Duodenal mucosa (tissue), 2 donors: Measurements from ENCODE around the gene SLC37A1.

Experiments
- H3K27ac ChIP-seq: one replicate; pipeline ENCODE4 v1.7.0; 2013; ENCODE audit warnings: low read depth, low read length
- H3K27me3 ChIP-seq, 2 donors: one replicate each; pipeline ENCODE4 v1.7.0; 2013; ENCODE audit warnings: low read length in 2 of 2, control low read depth in 1 of 2; ENCODE audit not compliant: insufficient read depth in 2 of 2, control insufficient read depth in 1 of 2
- H3K36me3 ChIP-seq, 2 donors: one replicate each; pipeline ENCODE4 v1.7.0; 2013; ENCODE audit warnings: low read length in 2 of 2, control low read depth in 1 of 2; ENCODE audit not compliant: insufficient read depth in 2 of 2, control insufficient read depth in 1 of 2
- H3K4me1 ChIP-seq, 2 donors: one replicate each; pipeline ENCODE4 v1.7.0; 2013; ENCODE audit warnings: low read length in 2 of 2, control low read depth in 1 of 2; ENCODE audit not compliant: insufficient read depth in 2 of 2, control insufficient read depth in 1 of 2
- H3K4me3 ChIP-seq, 2 donors: one replicate each; pipeline ENCODE4 v1.7.0; 2013; ENCODE audit warnings: low read length in 2 of 2, low read depth in 1 of 2
- H3K9ac ChIP-seq, 2 donors: one replicate each; pipeline ENCODE4 v1.7.0; 2013; ENCODE audit warnings: low read length in 2 of 2, low read depth in 1 of 2
- H3K9me3 ChIP-seq, 2 donors: one replicate each; pipeline ENCODE4 v1.7.0; 2013; ENCODE audit warnings: low read length in 2 of 2, control low read depth in 1 of 2; ENCODE audit not compliant: control insufficient read depth in 1 of 2

Gene SLC37A1

DNA sequence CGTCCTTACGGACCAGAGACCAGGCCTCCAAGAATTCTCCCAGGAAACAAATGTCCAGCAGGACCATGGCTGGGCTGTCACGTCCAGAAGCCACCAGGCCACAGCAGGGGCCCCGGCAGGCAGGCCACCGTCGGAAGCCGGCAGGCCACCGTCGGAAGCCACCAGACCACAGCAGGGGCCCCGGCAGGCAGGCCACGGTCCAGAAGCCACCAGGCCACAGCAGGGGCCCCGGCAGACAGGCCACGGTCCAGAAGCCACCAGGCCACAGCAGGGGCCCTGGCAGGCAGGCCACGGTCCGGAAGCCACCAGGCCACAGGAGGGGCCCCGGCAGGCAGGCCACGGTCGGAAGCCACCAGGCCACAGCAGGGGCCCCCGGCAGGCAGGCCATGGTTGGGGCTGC, 72.8 kb downstream of the SLC37A1 start:
- Histone ChIP-seq H3K27ac (no peak overlapping the region), H3K9me3 (no peaks in the 10 kb centered on the region), H3K27me3 (no peaks in the 10 kb centered on the region), H3K9ac (no peak overlapping the region), H3K4me1 (no peaks in the 10 kb centered on the region), H3K4me3 (no peak overlapping the region), H3K36me3 (peaks cover 0 to 3% of the 10 kb centered on the region in 2 donors)

DNA sequence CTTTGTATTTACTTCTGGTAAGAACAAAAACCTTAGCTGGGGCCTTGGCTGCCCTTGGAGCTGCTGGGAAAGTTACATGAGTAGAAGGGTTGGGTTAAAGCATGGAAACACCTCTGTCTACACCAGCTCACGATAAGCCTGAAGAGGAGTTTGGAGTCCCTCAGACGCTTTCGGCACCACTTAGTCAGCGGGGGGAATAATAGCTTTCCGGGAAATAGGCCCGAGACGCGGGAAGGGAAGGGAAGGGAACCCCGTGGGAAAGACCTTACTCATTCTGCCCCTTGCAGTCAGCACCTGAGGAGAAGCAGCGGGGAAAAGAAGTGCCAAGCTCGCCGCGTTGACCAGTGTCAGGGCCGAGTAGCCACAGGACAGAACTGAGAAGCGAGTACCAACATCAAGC, 73.4 kb downstream of the SLC37A1 start:
- no peaks in the 10 kb centered on the region for H3K27me3 ChIP-seq
- no peak overlapping the region for H3K9ac ChIP-seq
- H3K27ac ChIP-seq, result no peak overlapping the region
- no peaks in the 10 kb centered on the region for H3K36me3 ChIP-seq
- H3K4me1 ChIP-seq, result no peaks in the 10 kb centered on the region
- H3K4me3 ChIP-seq, result no peak overlapping the region
- no peaks in the 10 kb centered on the region for H3K9me3 ChIP-seq

DNA sequence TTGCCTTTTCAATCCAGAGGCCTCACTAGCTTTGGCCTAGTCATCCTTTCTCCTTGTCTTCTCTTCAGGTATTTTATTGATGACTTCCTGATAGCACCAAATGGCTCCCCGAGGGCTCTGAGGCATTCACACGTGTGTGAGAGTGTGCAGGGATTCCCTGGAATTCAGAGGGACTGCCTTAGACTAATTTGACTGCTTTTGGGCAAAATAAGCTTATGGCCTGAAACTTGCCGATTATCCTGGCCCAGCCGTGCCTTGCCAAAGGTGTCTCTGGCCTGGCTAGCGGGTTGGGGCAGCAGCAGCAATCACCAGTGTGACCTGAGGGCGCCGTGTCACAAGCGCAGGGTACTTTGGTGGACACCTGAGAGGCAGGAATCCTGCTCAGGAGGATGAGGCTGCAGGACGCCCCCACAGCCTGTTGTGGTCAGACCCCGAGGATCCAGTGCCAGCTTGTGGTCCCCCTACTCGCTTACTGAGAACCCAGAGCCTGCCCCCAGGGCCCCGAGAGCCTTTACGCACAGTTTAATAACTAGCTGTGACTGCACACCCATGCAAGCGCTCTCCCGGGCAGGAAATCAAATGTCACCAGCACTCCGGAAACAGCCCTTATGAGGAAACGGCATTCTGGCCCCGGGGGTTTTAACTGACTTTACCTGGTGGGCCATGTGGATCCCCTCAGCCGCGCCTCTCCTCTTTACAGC, 76.9 kb downstream of the SLC37A1 start:
- Histone ChIP-seq H3K27me3 (peaks cover 3 to 5% of the 10 kb centered on the region in 2 donors), H3K36me3 (no peaks in the 10 kb centered on the region), H3K4me1 (peaks cover 4 to 5% of the 10 kb centered on the region in 2 donors), H3K9me3 (no peaks in the 10 kb centered on the region), H3K4me3 (no peak overlapping the region), H3K9ac (no peak overlapping the region), H3K27ac (no peak overlapping the region)

DNA sequence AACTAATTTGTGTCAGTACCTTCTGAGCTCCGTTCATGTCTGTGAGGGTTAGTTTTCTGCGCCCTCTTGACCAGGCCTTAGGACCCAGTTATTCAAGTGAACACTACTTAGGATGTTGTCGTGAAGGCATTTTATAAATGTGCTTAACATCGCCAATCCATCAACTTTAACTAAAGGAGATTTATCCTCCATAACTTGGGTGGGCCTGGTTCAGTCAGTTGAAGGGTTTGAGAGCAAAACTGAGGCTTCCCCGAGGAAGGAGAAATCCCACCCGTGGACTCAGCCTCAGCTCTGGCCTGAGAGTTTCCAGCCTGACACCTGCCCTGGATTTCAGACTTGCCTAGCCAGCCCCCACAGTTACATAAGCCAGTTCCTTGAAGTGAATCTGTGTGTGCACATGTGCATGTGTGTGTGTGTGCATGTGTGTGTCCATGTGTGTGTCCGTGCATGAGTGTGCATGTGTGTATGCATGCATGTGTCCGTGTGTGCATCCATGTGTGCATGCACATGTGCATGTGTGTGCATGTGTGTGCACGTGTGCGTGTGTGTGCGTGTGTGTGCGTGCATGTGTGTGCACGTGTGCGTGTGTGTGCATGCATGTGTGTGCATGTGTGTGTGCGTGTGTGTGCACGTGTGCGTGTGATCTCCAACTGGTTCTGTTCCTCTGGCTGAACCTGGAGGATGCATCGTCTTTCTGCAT, 77.7 kb downstream of the SLC37A1 start:
- H3K27me3 ChIP-seq, result peaks cover 5 to 6% of the 10 kb centered on the region in 2 donors
- H3K27ac ChIP-seq, result no peak overlapping the region
- H3K4me3 ChIP-seq, result no peak overlapping the region
- H3K36me3 ChIP-seq, result no peaks in the 10 kb centered on the region
- peaks cover 4 to 5% of the 10 kb centered on the region in 2 donors for H3K4me1 ChIP-seq
- no peaks in the 10 kb centered on the region for H3K9me3 ChIP-seq
- H3K9ac ChIP-seq, result no peak overlapping the region

DNA sequence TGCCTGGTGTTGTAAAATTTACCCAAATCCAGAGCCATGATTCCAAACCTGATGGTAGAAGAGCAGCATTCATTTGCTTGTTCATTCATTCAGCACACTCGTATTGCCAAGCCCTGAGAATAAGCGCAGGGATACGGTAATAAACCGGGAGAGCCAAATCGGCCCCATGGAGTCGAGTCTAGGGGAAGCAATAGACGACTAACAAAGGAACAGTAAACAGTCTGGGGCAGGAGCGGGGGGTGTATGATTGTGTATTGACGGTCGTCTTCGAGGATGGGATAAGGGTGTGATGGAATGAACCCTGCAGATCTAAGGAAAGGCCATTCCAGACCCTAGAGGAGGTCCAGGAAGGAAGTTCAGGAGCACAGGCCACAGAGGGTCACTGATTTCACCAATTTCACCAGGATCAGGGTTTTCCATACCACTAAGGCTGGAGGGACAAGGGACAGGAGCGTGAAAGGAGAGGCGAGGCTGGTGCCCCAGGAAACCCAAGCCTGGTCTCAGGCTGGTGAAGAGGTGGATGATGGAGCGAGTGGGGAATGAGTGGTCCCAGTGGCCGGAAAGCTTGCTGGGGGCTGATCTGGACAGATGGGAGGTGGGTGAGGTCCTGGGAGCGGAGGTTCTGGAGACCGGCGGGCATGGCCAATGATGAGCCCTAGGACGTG, 78.6 kb downstream of the SLC37A1 start:
- Histone ChIP-seq H3K36me3 (no peaks in the 10 kb centered on the region), H3K4me3 (no peak overlapping the region), H3K27ac (no peak overlapping the region), H3K27me3 (peaks cover 5 to 6% of the 10 kb centered on the region in 2 donors), H3K4me1 (peaks cover 4 to 5% of the 10 kb centered on the region in 2 donors), H3K9ac (no peak overlapping the region), H3K9me3 (no peaks in the 10 kb centered on the region)

DNA sequence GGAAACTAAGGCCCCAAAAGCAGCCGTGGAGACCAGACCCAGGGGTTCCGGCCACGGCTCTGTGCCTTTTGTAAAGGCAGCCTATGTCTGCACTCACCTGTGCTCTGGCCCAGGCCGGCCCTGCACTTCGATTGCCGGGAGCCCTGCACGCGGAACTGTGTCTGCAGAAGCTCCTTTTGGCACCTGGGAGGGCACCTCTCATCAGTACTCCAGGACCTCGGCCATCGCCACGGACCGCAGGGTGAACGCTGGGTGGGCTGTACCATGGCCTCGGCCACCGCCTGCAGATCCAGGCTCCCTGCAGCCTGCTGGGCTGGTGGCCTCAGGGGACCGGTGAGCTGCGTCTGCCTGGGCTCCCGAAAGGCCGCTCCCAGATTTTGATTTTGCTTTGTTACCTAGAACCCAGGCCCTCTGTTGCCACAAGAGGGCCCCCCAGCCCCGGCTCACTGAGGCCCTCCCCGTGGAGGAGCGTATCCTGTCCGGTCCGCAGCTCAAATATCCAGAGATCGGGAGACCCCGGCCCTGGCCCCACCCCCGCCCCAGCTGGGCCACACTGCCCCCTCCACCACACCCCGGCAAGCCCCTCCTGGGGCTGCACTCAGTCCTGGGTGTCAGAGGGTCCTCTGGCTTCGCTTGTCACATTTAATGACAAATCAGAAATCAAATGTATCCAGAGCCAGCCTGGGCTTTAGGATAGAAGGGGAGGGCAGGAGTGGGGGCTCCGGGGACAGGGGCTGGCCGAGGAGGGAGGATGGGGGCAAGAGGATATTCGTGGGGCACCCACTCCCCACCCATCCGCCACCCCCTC, 79.6 kb downstream of the SLC37A1 start:
- peak overlapping the region in 1 of 2 donors; percentile 36 for H3K4me3 ChIP-seq

DNA sequence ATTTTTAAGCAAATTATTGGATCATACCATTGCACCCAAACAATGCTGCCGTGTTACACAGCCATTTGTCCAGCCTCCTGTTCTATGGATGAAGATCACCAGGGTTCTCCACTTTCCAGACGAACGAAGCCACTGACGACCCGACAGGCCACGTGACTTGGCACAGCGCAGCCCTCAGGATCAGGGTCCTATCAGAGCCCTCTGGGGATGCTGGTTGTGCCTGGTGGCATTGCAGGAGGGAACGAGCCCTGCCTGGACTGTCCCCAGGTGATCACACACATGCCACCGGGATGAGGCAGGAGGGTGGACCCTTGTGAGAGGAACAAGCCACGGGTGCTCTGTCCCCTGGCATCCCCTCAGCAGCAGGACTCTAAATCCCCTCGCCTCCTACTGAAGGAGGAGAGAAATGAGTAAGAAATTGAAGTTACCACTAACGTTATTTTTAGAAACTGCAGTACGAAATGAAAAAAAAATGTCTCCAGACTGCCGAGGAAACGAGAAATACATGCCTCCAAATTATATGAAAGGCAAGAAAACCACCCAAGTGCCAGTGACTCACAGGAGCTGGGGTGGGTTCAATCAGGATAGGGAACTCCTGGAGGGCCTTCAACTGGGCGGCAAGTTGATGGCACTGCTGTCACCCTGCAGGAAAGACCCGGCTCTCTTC, 81.1 kb downstream of the SLC37A1 start:
- H3K36me3 ChIP-seq, result no peaks in the 10 kb centered on the region
- H3K27me3 ChIP-seq, result peaks cover 5 to 6% of the 10 kb centered on the region in 2 donors
- H3K4me1 ChIP-seq, result peaks cover 4 to 5% of the 10 kb centered on the region in 2 donors
- no peak overlapping the region for H3K27ac ChIP-seq
- H3K9ac ChIP-seq, result no peak overlapping the region
- no peak overlapping the region for H3K4me3 ChIP-seq
- H3K9me3 ChIP-seq, result peaks cover 0 to 2% of the 10 kb centered on the region in 2 donors

More for the DNA sequence above, 79.6 kb downstream of the SLC37A1 start:
- Histone ChIP-seq H3K9ac (peak overlapping the region in 1 of 2 donors; percentile 43), H3K27me3 (peaks cover 5 to 6% of the 10 kb centered on the region in 2 donors), H3K9me3 (no peaks in the 10 kb centered on the region), H3K36me3 (no peaks in the 10 kb centered on the region), H3K4me1 (peaks cover 4 to 5% of the 10 kb centered on the region in 2 donors), H3K27ac (no peak overlapping the region)

DNA sequence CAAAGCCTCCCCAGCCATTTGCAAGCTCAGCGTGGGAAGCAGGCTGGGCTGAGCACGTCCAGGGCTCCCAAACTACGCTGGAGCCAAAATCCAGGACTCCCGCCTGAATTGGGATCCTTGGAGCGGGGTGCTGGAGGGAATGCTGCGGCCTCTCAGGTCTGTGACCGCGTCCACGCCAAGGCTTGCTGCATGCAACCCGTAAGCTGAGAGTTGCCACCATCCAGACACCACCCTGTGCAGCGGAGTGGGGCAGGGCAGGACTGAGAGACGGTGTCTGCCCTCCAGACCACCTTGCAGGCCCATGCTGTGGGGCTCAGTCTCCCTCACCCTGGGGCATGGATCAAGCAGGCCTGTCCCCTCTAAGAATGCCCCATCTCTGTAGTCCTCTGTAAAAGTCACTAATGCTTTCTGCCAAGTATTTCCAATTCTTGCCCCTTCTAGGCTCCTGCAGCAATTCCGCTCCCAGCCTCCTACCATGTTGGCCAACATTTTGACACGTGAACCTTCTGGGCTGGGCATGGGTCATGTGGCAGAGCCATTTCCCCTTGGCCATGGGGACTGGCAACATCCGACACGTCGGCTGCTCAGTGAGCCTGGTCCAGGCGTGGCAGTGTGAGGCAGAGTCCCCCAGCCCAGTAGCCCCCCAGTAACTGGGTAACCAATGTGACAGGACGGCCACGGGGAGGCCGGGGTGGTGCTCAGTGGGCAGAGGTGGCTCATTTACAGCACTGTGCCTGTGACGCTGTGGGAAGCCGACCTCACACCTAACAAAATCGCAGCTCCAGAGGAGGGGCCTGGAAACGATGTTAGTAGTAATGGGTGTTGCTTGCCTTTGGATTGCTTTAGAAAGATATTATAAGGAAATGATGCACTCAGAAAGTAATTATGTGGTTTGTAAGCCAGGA, 81.9 kb downstream of the SLC37A1 start:
- Histone ChIP-seq H3K9ac (no peak overlapping the region), H3K27me3 (peaks cover 5 to 6% of the 10 kb centered on the region in 2 donors), H3K27ac (no peak overlapping the region), H3K4me3 (no peak overlapping the region), H3K4me1 (peaks cover 4 to 5% of the 10 kb centered on the region in 2 donors), H3K36me3 (no peaks in the 10 kb centered on the region), H3K9me3 (peaks cover 0 to 2% of the 10 kb centered on the region in 2 donors)

DNA sequence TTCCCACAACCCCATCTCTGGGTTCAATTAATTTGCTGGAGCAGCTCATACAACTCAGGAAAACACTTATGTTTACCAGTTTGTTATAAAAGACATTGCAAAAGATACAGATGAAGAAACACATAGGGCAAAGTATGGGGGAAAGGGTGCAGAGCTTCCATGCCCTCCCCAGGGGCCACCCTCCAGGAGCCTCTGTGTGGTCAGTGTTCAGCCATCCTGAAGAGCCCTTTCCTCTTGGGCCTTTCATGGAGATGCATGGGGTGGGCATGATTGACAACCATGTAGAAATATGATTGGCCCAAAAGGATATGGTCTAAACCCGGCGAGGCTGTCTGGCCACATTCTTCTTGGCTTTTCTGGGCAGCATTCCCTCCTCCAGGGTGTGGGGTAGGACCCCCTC, 83.0 kb downstream of the SLC37A1 start:
- Histone ChIP-seq H3K36me3 (no peaks in the 10 kb centered on the region), H3K27ac (no peak overlapping the region), H3K4me1 (peaks cover 4 to 5% of the 10 kb centered on the region in 2 donors), H3K4me3 (no peak overlapping the region), H3K9ac (no peak overlapping the region), H3K9me3 (peaks cover 0 to 2% of the 10 kb centered on the region in 2 donors), H3K27me3 (peaks cover 5 to 6% of the 10 kb centered on the region in 2 donors)
